Sigmoid colon (tissue), 7 donors: Measurements from ENCODE around the gene ZBTB38. TPM values are rescaled to one million over a fixed set of nuclear protein-coding genes. Genes with fewer than 3 reads are reported as not detected.

Source experiments
- DNase-seq: peaks from one replicate; pipeline ENCODE4 v3.0.0-alpha.2; 2019
- H3K27ac ChIP-seq, 4 donors: fragments of 200-600 bp; sonication (generic); one replicate each; pipeline ENCODE4 v1.5.1; 2016 to 2019; ENCODE audit warnings: mild to moderate bottlenecking in 1 of 4
- H3K27me3 ChIP-seq, 3 donors: fragments of 200-600 bp; sonication (generic); one replicate each; pipeline ENCODE4 v1.5.1; 2019; ENCODE audit warnings: mild to moderate bottlenecking in 1 of 3
- H3K36me3 ChIP-seq, 4 donors: fragments of 200-600 bp; sonication (generic); one replicate each; pipeline ENCODE4 v1.5.1; 2016 to 2019
- H3K4me1 ChIP-seq, 4 donors: fragments of 200-600 bp; sonication (generic); one replicate each; pipeline ENCODE4 v1.5.1; 2017 to 2019
- H3K4me3 ChIP-seq, 4 donors: fragments of 200-600 bp; sonication (generic); one replicate each; pipeline ENCODE4 v1.5.1; 2017 to 2019; ENCODE audit warnings: mild to moderate bottlenecking in 2 of 4, moderate library complexity in 1 of 4
- H3K9me3 ChIP-seq, 4 donors: fragments of 200-600 bp in 3 of 4; sonication (generic) in 3 of 4; one replicate each; pipeline versions ENCODE4 v1.5.1 to v1.6.1; 2013 to 2019
- EP300 ChIP-seq, 4 donors: sonication (generic); formaldehyde crosslinking; IDR thresholded peaks; one replicate each; pipeline ENCODE4 v1.6.1; 2017; ENCODE audit warnings: antibody characterized with exemption in 4 of 4
- POLR2A ChIP-seq, 2 donors: fragments of 450-650 bp; IDR thresholded peaks; one replicate each; pipeline ENCODE4 v1.6.1; 2016; ENCODE audit warnings: antibody characterized with exemption in 2 of 2, mild to moderate bottlenecking in 2 of 2, moderate library complexity in 2 of 2
- POLR2AphosphoS5 ChIP-seq, 4 donors: sonication (generic); formaldehyde crosslinking; IDR thresholded peaks; one replicate each; pipeline ENCODE4 v1.6.1; 2017; ENCODE audit warnings: antibody characterized with exemption in 4 of 4
- WGBS, 2 donors: extraction: QIAGEN DNeasy Blood & Tissue Kit; methylation state at CpG; one replicate each; pipeline ENCODE4 v1.1.7; 2013; 5-methylcytosine and 5-hydroxymethylcytosine counted together
- intact Hi-C: fragments of 100-400 bp; cut with DNase I; formaldehyde crosslinking; loops from one replicate; pipeline ENCODE4 v1.15.1; 2023
- polyA plus RNA-seq, 3 donors: library from polyadenylated mRNA; stranded (reverse); fragments of 200-250 nt; gene quantifications; one replicate each; pipeline ENCODE4 v1.2.3, GENCODE V29; 2013
- total RNA-seq, 4 donors: library from RNA; depleted of rRNA; stranded (reverse); fragments of >200 nt; gene quantifications; one replicate each; pipeline ENCODE4 v1.1.0, GENCODE V29; 2016
- TF ChIP-seq, protein P1 (sequence below), 4 experiments: fragments of 450-650 bp in 3 of 4; fragments of 200-600 bp in 1 of 4; IDR thresholded peaks; one replicate each; pipeline ENCODE4 v1.5.1; 2016 to 2019; ENCODE audit warnings: antibody characterized with exemption in 4 of 4, mild to moderate bottlenecking in 3 of 4, moderate library complexity in 2 of 4
- donor health status: healthy with polysubstance abuse.
- donor health status: Bipolar disorder and iron deficiency.
- donor health status: healthy.

Gene ZBTB38
- total and polyA plus RNA-seq, 7 donors = 16.8 to 178 (median 150) TPM

DNA sequence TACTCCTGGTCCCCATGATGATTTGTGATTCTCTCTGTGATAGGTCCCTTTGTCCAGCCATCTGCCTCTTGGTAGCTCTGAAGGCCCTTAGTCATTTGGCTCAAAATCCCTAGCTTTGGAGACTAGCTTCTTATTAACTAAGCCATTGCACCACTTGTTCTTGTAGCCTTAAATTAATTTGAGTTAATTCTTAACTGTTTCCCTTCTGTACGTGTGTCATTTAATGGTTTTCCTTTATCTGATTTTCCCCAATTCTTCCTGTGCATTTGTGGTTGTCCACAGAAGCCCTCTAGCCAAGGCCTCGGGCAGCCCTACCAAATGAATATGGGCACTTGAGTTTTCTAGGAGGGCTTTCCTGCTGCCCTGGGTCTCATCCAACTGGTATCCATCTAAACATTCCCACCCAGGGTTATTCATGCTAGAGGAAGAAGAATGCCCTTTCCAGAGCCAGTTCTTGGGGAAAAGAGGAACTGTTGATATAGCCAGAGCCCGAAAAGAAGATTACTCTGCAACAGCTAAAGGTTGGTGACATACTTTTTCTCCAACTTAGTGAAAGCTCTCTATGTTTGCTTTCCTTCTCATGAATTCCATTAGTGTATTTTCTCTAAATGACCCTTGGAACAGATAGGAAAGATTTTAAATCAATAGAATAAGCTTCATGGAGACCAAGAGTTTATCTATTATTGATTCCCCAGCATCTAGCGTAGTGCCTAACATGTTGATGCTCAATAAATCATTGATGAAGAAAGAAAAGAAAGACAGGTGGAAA, 44.2 kb upstream of the ZBTB38 start:
- Histone ChIP-seq H3K36me3 (no peaks in the 10 kb centered on the region), H3K27ac (no peak overlapping the region), H3K27me3 (no peaks in the 10 kb centered on the region), H3K4me1 (no peaks in the 10 kb centered on the region), H3K9me3 (no peaks in the 10 kb centered on the region), H3K4me3 (no peak overlapping the region)
- intact Hi-C loops = no loop called here
- no peak for DNase-seq
- WGBS, 2 donors = 19 to 66% methylated on average over 4 of the region's 4 CpGs
- TF ChIP-seq EP300 (IDR thresholded peaks at IDR 0.05) (no peak), POLR2A (IDR thresholded peaks at IDR 0.05) (no peak)

DNA sequence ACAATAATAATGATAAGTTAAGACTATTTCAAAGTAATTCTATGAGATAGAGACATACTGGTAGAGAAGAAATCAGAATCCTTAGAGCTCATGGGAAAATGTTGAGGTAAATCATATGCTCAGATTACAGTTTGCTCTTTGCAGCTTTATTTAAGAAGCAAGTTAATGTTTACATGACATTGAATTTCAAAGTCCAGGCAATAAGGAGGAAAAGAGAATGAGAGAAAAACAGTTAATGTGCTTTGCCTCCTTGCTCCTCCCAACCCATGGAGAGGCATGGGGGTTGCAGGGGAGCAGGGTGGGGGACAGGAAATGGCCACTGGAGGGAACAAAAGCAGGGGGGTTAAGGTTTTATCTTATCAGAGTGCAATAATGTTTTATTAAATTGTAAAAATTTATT, 42.2 kb upstream of the ZBTB38 start:
- H3K9me3 ChIP-seq = no peaks in the 10 kb centered on the region
- intact Hi-C loops = no loop called here
- H3K4me3 ChIP-seq = no peak overlapping the region
- H3K27ac ChIP-seq = no peak overlapping the region
- H3K36me3 ChIP-seq = no peaks in the 10 kb centered on the region
- no peaks in the 10 kb centered on the region for H3K27me3 ChIP-seq
- TF ChIP-seq, protein P1, sequence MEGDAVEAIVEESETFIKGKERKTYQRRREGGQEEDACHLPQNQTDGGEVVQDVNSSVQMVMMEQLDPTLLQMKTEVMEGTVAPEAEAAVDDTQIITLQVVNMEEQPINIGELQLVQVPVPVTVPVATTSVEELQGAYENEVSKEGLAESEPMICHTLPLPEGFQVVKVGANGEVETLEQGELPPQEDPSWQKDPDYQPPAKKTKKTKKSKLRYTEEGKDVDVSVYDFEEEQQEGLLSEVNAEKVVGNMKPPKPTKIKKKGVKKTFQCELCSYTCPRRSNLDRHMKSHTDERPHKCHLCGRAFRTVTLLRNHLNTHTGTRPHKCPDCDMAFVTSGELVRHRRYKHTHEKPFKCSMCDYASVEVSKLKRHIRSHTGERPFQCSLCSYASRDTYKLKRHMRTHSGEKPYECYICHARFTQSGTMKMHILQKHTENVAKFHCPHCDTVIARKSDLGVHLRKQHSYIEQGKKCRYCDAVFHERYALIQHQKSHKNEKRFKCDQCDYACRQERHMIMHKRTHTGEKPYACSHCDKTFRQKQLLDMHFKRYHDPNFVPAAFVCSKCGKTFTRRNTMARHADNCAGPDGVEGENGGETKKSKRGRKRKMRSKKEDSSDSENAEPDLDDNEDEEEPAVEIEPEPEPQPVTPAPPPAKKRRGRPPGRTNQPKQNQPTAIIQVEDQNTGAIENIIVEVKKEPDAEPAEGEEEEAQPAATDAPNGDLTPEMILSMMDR (IDR thresholded peaks at IDR 0.05) = no peak
- TF ChIP-seq POLR2A (IDR thresholded peaks at IDR 0.05) (no peak), EP300 (IDR thresholded peaks at IDR 0.05) (no peak), POLR2AphosphoS5 (IDR thresholded peaks at IDR 0.05) (no peak)
- no peaks in the 10 kb centered on the region for H3K4me1 ChIP-seq
- DNase-seq = no peak

DNA sequence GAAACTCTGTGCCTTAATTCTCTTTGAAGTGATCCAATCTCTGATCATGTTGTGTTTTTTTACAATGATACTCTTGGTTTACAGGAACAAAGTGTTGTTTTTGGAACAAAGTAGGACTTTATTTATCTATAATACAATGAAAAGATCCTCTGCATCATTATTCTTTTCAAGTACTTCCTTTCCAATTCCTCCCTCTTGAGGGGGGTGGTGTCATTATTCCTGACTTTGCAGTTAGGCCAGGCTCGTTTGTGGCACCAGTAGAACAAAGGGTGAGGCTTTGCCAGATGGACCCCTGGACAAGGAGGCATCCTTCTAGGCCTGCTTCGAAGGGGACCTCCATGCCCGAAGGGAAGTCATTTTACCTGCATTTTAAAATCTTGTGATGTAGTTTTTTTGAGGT, 41.7 kb upstream of the ZBTB38 start:
- H3K4me3 ChIP-seq = no peak overlapping the region

DNA sequence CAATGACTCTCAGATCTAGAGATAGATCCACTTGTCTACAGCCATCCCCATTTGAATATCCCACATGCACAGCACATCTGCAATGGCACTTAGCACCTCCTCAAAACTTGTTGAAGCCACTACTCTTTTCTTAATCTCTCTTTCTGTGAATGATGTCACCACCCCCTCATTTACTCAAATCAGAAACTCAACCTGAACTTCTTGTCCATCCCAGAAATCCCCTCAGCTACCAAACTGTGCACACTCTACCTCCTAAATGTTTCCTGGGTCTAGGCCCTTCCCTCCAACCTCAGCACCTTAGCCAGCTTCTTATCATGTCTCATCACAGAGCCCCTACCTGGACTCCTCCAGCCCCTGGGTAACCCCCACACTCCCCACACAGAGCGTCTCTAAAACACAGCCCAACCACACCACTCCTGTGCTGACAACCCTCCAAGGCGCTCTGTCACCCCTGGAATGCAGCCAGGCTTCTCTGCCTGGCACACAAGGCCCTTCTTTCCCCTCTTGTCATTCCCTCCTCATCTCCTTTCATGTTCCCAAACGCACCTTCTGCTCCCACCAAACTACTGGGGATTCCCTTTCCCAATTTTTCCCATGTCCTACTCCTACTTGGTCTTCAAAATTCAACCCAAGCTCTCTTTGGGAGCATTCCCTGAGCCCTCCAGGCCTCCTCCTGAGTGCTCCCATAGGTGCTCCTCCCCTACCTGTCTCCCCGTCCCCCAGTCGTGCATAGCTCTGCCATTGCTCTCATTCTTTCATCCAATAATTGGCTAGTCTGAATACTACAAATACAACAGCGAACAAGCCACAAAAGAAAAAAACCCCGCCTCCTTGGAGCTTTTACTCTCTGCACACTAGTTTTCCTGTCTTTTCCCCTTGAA, 39.8 kb upstream of the ZBTB38 start:
- intact Hi-C loops = no loop called here
- Histone ChIP-seq H3K4me1 (no peaks in the 10 kb centered on the region), H3K27me3 (no peaks in the 10 kb centered on the region), H3K27ac (no peak overlapping the region), H3K36me3 (no peaks in the 10 kb centered on the region), H3K4me3 (no peak overlapping the region), H3K9me3 (no peaks in the 10 kb centered on the region)
- no peak for DNase-seq
- WGBS, 2 donors = 62 to 82% methylated on average over 7 of the region's 7 CpGs
- no peak for TF ChIP-seq POLR2AphosphoS5 (IDR thresholded peaks at IDR 0.05)
- TF ChIP-seq POLR2A (IDR thresholded peaks at IDR 0.05) = no peak
- TF ChIP-seq, protein P1 (IDR thresholded peaks at IDR 0.05) = no peak
- TF ChIP-seq EP300 (IDR thresholded peaks at IDR 0.05) = no peak

More for the DNA sequence above, 41.7 kb upstream of the ZBTB38 start:
- no peak for DNase-seq
- H3K36me3 ChIP-seq = no peaks in the 10 kb centered on the region
- no peaks in the 10 kb centered on the region for H3K27me3 ChIP-seq
- H3K9me3 ChIP-seq = no peaks in the 10 kb centered on the region
- no peaks in the 10 kb centered on the region for H3K4me1 ChIP-seq
- intact Hi-C loops = no loop called here
- 16 to 53% methylated on average over 3 of the region's 3 CpGs for WGBS, 2 donors
- no peak overlapping the region for H3K27ac ChIP-seq
- TF ChIP-seq POLR2AphosphoS5 (IDR thresholded peaks at IDR 0.05) (no peak), EP300 (IDR thresholded peaks at IDR 0.05) (no peak)

DNA sequence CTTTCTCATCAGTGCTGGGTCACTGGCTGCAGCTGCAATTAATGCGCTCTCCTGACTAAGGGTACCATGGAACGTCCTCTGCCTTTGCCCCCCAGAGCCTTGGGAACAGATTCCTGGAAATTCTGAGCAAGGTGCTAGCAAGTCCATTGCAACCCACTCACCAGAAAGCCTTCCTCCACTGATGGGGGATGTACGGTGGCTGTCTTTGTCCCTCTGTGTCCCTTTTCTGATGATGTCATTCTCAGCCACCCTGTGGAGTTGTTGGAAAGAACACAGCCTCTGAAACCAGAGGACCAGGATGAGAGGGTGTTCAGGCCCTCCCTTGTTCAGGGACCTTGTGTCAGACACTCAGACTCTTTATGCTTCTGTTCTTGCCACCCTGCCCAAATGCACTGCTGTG, 38.1 kb upstream of the ZBTB38 start:
- 95 to 96% methylated on average over 3 of the region's 3 CpGs for WGBS, 2 donors
- Histone ChIP-seq H3K9me3 (no peaks in the 10 kb centered on the region), H3K27me3 (no peaks in the 10 kb centered on the region), H3K4me1 (peaks cover 0 to 3% (median 0%) of the 10 kb centered on the region in 4 donors), H3K27ac (no peak overlapping the region), H3K4me3 (no peak overlapping the region), H3K36me3 (no peaks in the 10 kb centered on the region)
- intact Hi-C loops = no loop called here
- TF ChIP-seq POLR2A (IDR thresholded peaks at IDR 0.05) (no peak), EP300 (IDR thresholded peaks at IDR 0.05) (no peak), POLR2AphosphoS5 (IDR thresholded peaks at IDR 0.05) (no peak)
- TF ChIP-seq, protein P1 (IDR thresholded peaks at IDR 0.05) = no peak
- no peak for DNase-seq
